GM19193 (cell line): ENCODE measurements around the gene ERBIN.

Experiments
- POLR2A ChIP-seq: IDR thresholded peaks from 4 replicates; pipeline ENCODE4 v1.6.1; 2011; ENCODE audit not compliant: insufficient read depth, insufficient read length; ENCODE audit errors: extremely low read depth

The ERBIN gene

GRCh38 chr5:65926276-65926783 lies at the start of gene ERBIN:
ERBIN (plus strand) TSS chr5:65926575; CDS start chr5:65992719, 66,144 bp downstream.
- TF ChIP-seq POLR2A: no peak

GRCh38 chr5:65876970-65877369 lies 49.4 kb upstream of the ERBIN start:
- no peak for TF ChIP-seq POLR2A

GRCh38 chr5:65880496-65881072 lies 45.8 kb upstream of the ERBIN start:
- TF ChIP-seq POLR2A: no peak

- TF ChIP-seq POLR2A: no peak
Measured at GRCh38 chr5:65882278-65882677, 44.1 kb upstream of the ERBIN start.

GRCh38 chr5:65883461-65883860 lies 42.9 kb upstream of the ERBIN start:
- TF ChIP-seq POLR2A: no peak

GRCh38 chr5:65886387-65886786 lies 40.0 kb upstream of the ERBIN start:
- no peak for TF ChIP-seq POLR2A

- no peak for TF ChIP-seq POLR2A
Measured at GRCh38 chr5:65892801-65893200, 33.6 kb upstream of the ERBIN start.

GRCh38 chr5:65893749-65894430 lies 32.5 kb upstream of the ERBIN start:
- no peak for TF ChIP-seq POLR2A

GRCh38 chr5:65895891-65896290 lies 30.5 kb upstream of the ERBIN start:
- no peak for TF ChIP-seq POLR2A

- no peak for TF ChIP-seq POLR2A
Measured at GRCh38 chr5:65900746-65901145, 25.6 kb upstream of the ERBIN start.

- TF ChIP-seq POLR2A: no peak
Measured at GRCh38 chr5:65902104-65902503, 24.3 kb upstream of the ERBIN start.

- no peak for TF ChIP-seq POLR2A
Measured at GRCh38 chr5:65903581-65903980, 22.8 kb upstream of the ERBIN start.

GRCh38 chr5:65906256-65906655 lies 20.1 kb upstream of the ERBIN start:
- no peak for TF ChIP-seq POLR2A

GRCh38 chr5:65907135-65907534 lies 19.2 kb upstream of the ERBIN start:
- TF ChIP-seq POLR2A: no peak

- TF ChIP-seq POLR2A: no peak
Measured at GRCh38 chr5:65910711-65911110, 15.7 kb upstream of the ERBIN start.

GRCh38 chr5:65912311-65912710 lies 14.1 kb upstream of the ERBIN start:
- no peak for TF ChIP-seq POLR2A
